K562 (cell line): ENCODE measurements around the gene CALY. TPM values are rescaled to one million over a fixed set of nuclear protein-coding genes. Genes with fewer than 3 reads are reported as not detected.

ENCODE experiments used
- BRD4 ChIP-seq: fragments of 200-600 bp; sonication (generic); IDR thresholded peaks from 2 replicates; pipeline ENCODE4 v1.6.1; 2017; ENCODE audit warnings: inconsistent platforms
- CCAR2 ChIP-seq: fragments of 200-400 bp; formaldehyde crosslinking; IDR thresholded peaks from 2 replicates; pipeline ENCODE4 v1.6.1; 2017; ENCODE audit warnings: mild to moderate bottlenecking, low read depth, low read length
- SNIP1 ChIP-seq: fragments of 450-650 bp; IDR thresholded peaks from 2 replicates; pipeline ENCODE4 v1.7.1; 2017; ENCODE audit warnings: low read depth, mild to moderate bottlenecking
- polyA plus RNA-seq, 8 experiments: library from polyadenylated mRNA; depleted of rRNA in 4 of 8; stranded (reverse) in 5 of 8; unstranded in 3 of 8; fragments of >200 nt; fragmentation: Nextera tagmentation in 2 of 8; fragmentation: Illumina TruSeq in 1 of 8; extraction: Ambion mirVana in 2 of 8; extraction: Trizol in 1 of 8; gene quantifications; 2 replicates each; pipeline versions ENCODE4 v1.2.1 to v1.2.3, GENCODE V29; 2011 to 2014; ENCODE audit warnings: inconsistent platforms in 1 of 8, missing spikeins in 1 of 8
- total RNA-seq, 7 experiments: library from RNA; depleted of rRNA in 6 of 7; stranded (reverse); fragments of >200 nt in 6 of 7; fragmentation: Illumina TruSeq in 2 of 7; extraction: Trizol in 2 of 7; gene quantifications; 2 replicates each; pipeline versions ENCODE4 v1.2.1 to v1.2.3, GENCODE V29; 2011 to 2021; ENCODE audit warnings: low replicate concordance in 1 of 7
- TF ChIP-seq, protein P1 (sequence below): fragments of 250-450 bp; sonication (Bioruptor Pico); IDR thresholded peaks from 2 replicates; pipeline ENCODE4 v1.8.0; 2021; ENCODE audit warnings: moderate library complexity, mild to moderate bottlenecking, inconsistent platforms
- TF ChIP-seq, protein P2 (sequence below): fragments of 250-450 bp; sonication (Bioruptor Pico); IDR thresholded peaks from 2 replicates; pipeline ENCODE4 v1.4.0; 2020

Gene CALY
- total and polyA plus RNA-seq, 9 of the 15 experiments (the other 6 are each of a cell fraction or from before 2014, with no cell fraction given): not detected

DNA sequence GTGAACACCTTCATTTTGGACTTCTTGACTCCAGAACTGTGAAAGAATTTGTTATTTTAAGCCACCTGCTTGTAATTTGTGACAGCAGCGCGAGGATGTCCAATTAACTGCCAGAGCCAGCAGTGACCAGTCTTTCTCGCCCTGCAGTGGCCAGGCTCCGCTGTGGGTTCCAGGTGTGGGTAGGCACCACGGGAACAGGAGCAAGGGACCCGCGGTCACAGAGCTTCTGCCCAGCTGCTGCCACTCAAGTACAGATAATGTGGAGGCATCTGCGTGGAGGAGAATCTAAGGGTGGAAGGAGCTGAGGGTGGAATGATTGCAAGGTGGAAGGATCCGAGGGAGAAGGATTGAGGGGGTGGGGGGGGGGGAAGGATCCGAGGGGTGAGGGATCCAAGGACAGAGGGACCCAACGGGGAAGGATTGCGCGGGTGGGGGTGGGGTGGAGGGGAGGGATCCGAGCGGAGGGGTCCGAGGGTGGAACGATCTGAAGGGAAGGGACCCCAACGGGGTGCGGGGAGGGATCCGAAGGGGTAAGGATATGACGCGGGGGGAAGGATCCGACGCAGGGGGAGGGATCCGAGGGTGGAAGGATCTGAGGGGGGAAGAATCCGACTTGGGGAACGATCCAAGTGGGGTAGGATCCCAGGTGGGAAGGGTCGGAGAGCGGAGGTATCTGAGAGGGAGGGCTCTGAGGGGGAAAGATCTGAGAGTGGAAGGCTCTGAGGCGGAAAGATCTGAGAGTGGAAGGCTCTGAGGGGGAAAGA, 3.6 kb downstream of the CALY start (continued):
- TF ChIP-seq, protein P1, sequence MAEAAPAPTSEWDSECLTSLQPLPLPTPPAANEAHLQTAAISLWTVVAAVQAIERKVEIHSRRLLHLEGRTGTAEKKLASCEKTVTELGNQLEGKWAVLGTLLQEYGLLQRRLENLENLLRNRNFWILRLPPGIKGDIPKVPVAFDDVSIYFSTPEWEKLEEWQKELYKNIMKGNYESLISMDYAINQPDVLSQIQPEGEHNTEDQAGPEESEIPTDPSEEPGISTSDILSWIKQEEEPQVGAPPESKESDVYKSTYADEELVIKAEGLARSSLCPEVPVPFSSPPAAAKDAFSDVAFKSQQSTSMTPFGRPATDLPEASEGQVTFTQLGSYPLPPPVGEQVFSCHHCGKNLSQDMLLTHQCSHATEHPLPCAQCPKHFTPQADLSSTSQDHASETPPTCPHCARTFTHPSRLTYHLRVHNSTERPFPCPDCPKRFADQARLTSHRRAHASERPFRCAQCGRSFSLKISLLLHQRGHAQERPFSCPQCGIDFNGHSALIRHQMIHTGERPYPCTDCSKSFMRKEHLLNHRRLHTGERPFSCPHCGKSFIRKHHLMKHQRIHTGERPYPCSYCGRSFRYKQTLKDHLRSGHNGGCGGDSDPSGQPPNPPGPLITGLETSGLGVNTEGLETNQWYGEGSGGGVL: no peak
- no peak for TF ChIP-seq CCAR2
- TF ChIP-seq BRD4: no peak
- TF ChIP-seq, protein P2, sequence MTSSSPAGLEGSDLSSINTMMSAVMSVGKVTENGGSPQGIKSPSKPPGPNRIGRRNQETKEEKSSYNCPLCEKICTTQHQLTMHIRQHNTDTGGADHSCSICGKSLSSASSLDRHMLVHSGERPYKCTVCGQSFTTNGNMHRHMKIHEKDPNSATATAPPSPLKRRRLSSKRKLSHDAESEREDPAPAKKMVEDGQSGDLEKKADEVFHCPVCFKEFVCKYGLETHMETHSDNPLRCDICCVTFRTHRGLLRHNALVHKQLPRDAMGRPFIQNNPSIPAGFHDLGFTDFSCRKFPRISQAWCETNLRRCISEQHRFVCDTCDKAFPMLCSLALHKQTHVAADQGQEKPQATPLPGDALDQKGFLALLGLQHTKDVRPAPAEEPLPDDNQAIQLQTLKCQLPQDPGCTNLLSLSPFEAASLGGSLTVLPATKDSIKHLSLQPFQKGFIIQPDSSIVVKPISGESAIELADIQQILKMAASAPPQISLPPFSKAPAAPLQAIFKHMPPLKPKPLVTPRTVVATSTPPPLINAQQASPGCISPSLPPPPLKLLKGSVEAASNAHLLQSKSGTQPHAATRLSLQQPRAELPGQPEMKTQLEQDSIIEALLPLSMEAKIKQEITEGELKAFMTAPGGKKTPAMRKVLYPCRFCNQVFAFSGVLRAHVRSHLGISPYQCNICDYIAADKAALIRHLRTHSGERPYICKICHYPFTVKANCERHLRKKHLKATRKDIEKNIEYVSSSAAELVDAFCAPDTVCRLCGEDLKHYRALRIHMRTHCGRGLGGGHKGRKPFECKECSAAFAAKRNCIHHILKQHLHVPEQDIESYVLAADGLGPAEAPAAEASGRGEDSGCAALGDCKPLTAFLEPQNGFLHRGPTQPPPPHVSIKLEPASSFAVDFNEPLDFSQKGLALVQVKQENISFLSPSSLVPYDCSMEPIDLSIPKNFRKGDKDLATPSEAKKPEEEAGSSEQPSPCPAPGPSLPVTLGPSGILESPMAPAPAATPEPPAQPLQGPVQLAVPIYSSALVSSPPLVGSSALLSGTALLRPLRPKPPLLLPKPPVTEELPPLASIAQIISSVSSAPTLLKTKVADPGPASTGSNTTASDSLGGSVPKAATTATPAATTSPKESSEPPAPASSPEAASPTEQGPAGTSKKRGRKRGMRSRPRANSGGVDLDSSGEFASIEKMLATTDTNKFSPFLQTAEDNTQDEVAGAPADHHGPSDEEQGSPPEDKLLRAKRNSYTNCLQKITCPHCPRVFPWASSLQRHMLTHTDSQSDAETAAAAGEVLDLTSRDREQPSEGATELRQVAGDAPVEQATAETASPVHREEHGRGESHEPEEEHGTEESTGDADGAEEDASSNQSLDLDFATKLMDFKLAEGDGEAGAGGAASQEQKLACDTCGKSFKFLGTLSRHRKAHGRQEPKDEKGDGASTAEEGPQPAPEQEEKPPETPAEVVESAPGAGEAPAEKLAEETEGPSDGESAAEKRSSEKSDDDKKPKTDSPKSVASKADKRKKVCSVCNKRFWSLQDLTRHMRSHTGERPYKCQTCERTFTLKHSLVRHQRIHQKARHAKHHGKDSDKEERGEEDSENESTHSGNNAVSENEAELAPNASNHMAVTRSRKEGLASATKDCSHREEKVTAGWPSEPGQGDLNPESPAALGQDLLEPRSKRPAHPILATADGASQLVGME (CRISPR knock-in tag): no peak
- no peak for TF ChIP-seq SNIP1
